ENCODE data around the gene SPTBN5. TPM values are rescaled to one million over a fixed set of nuclear protein-coding genes. Genes with fewer than 3 reads are reported as not detected.

SPTBN5 gene
- total RNA-seq, 1 experiment from 2014 or later: 1.2 TPM

DNA sequence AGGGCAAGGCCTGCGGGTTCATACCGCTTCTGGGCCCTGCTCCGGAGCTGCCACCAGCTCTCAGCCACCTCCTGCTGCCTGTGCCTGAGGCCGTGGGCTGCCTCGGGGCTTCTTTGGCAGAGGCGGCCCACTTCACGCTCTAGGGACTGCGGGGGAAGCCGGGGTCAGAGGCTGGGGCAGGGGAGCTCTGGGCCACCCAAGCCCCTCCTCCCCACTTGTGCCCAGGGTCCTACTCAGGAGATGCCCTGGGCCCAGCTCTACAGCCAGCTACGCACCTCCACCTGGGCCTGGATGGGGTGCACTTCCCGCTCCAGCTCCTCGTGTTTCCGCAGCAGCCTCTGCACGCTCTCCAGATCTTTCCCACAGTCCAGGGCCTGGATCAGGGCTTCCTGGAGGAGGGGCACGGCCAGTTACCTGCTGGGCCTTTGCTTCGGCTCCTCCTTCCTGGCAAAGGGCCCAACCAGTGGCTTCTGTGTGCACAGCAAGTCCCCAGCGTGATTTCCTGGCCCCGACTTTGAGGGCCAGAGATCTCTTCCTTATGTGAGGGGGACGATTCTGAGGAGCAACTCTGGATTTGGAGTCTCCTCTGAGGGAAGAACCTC, 31.2 kb downstream of the SPTBN5 start:
- ATAC-seq: peak; percentile 74
- TF ChIP-seq, protein P1, sequence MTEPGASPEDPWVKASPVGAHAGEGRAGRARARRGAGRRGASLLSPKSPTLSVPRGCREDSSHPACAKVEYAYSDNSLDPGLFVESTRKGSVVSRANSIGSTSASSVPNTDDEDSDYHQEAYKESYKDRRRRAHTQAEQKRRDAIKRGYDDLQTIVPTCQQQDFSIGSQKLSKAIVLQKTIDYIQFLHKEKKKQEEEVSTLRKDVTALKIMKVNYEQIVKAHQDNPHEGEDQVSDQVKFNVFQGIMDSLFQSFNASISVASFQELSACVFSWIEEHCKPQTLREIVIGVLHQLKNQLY (CRISPR knock-in tag; IDR thresholded peaks at IDR 0.05): no peak
- TF ChIP-seq FOXP4 (CRISPR knock-in tag; IDR thresholded peaks at IDR 0.05): 0 out of 2 replicates have a peak, but pooled peaks have one; percentile 34
- no peak for TF ChIP-seq SMAD3 (CRISPR knock-in tag; IDR thresholded peaks at IDR 0.05; ENCODE audit: borderline replicate concordance)
- no peak for TF ChIP-seq USF2 (CRISPR knock-in tag; IDR thresholded peaks at IDR 0.05)
- TF ChIP-seq E2F1 (CRISPR knock-in tag; IDR thresholded peaks at IDR 0.05): no peak
- no peak for TF ChIP-seq NR3C1 (CRISPR knock-in tag; conservative IDR thresholded peaks at IDR 0.05; ENCODE audit: low read depth)
- TF ChIP-seq PRDM15 (CRISPR knock-in tag; IDR thresholded peaks at IDR 0.05): peak; percentile 85
- TF ChIP-seq ETV6 (CRISPR knock-in tag; IDR thresholded peaks at IDR 0.05): peak; percentile 48; the same call in 1 of the 2 replicates
- 0 out of 2 replicates have a peak, but pooled peaks have one; percentile 23 for TF ChIP-seq TEAD1 (CRISPR knock-in tag; IDR thresholded peaks at IDR 0.05)
- no peak for TF ChIP-seq USF1 (CRISPR knock-in tag; IDR thresholded peaks at IDR 0.05)
- no peak for TF ChIP-seq OVOL2 (CRISPR knock-in tag; IDR thresholded peaks at IDR 0.05; ENCODE audit: borderline replicate concordance)
- TF ChIP-seq TP53 (CRISPR knock-in tag; IDR thresholded peaks at IDR 0.05): no peak
- TF ChIP-seq CREB1 (CRISPR knock-in tag; IDR thresholded peaks at IDR 0.05): no peak
- TF ChIP-seq HMGA2 (CRISPR knock-in tag; IDR thresholded peaks at IDR 0.05): no peak
- no peak for TF ChIP-seq ZNF532 (CRISPR knock-in tag; IDR thresholded peaks at IDR 0.05; ENCODE audit: borderline replicate concordance)
- CTCF ChIA-PET: interaction anchor here (1.1 to 2.5 kb wide), 6 partner anchors 12 to 305 kb away, joined by 3 to 27 read pairs (median 5); partner anchors contain the start of genes JMJD7 and MAPKBP1
- POLR2A ChIA-PET: no interaction called here
- no peak overlapping the region; the same call in 1 of the 2 replicates for H3K27ac Mint-ChIP-seq
- peak; percentile 62 for DNase-seq (ENCODE audit: low spot score)
- no peak overlapping the region for H3K4me3 Mint-ChIP-seq
- H3K4me1 Mint-ChIP-seq: peaks cover 5% of the 10 kb centered on the region
- H3K36me3 Mint-ChIP-seq: no peaks in the 10 kb centered on the region
- H3K9me3 Mint-ChIP-seq: no peaks in the 10 kb centered on the region
- H3K27me3 Mint-ChIP-seq (ENCODE audit: low read depth): no peaks in the 10 kb centered on the region
